OCI-LY1 (cell line): ENCODE results near the gene PCBP4.

Experiments used
- EZH2 ChIP-seq: fragments of 200-600 bp; sonication (generic), shearing (Covaris generic); IDR thresholded peaks from 2 replicates; pipeline ENCODE4 v1.8.0; 2017; ENCODE audit warnings: borderline replicate concordance, mixed run types, mild to moderate bottlenecking, antibody characterized with exemption, low read length, moderate library complexity, mixed read lengths
- TF ChIP-seq, protein P1 (sequence below): fragments of 200-600 bp; sonication (generic), shearing (Covaris generic); IDR thresholded peaks from 2 replicates; pipeline ENCODE4 v1.5.1; 2017; ENCODE audit warnings: mild to moderate bottlenecking, antibody characterized with exemption, low read length, moderate library complexity, mixed read lengths

DNA sequence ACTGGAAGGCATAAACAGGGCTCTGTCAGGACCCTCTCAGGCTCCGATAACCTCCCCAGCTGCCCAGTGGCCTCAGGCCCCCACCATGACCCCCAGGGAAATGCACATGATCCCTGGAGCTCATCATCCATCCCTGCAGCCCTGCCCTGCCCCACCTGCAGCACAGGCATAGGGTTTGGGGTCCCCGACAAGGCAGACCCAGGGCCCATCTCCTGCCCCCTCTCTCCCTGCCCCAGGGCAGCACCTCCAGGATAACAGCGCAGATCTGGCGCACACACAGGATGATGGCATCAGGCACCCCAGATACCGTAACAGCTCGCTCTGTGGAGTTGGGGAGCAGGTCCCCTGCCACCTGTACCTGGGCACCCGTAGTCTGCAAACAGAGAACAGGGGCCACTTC, 7.6 kb downstream of the PCBP4 start:
- TF ChIP-seq, protein P1, sequence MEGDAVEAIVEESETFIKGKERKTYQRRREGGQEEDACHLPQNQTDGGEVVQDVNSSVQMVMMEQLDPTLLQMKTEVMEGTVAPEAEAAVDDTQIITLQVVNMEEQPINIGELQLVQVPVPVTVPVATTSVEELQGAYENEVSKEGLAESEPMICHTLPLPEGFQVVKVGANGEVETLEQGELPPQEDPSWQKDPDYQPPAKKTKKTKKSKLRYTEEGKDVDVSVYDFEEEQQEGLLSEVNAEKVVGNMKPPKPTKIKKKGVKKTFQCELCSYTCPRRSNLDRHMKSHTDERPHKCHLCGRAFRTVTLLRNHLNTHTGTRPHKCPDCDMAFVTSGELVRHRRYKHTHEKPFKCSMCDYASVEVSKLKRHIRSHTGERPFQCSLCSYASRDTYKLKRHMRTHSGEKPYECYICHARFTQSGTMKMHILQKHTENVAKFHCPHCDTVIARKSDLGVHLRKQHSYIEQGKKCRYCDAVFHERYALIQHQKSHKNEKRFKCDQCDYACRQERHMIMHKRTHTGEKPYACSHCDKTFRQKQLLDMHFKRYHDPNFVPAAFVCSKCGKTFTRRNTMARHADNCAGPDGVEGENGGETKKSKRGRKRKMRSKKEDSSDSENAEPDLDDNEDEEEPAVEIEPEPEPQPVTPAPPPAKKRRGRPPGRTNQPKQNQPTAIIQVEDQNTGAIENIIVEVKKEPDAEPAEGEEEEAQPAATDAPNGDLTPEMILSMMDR = no peak
- no peak for TF ChIP-seq EZH2
